DMS153 treated with DMSO at 0.1 percent for 48 hours (cell line): ENCODE results near the gene LYVE1.

Source experiments
- DNase-seq: peaks from one replicate; lab custom pipeline; 2025; ENCODE audit not compliant: unreplicated experiment; lab: John Stamatoyannopoulos, UW

The LYVE1 gene

GRCh38 chr11:10526974-10527918, 41.2 kb downstream of the LYVE1 start:
- no peak for DNase-seq

DNA sequence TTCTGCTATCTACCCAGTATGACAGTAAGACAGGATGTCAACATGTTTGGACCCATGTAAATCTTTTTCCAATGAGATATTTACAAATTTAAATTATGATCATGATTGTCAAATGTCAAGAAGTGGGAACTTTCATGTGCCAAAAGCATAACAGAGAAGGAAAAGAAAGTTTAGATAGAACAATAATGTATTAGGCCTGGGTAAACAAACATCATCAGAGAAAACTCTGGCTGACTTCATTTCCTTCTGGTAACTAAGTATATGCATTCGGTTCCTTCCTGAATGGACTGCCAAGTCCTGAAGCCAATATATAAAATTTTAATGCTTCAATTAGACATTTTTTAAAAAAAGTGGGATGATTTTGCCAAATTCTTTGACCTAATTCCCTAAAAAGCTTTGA, 44.0 kb downstream of the LYVE1 start:
- DNase-seq = no peak

GRCh38 chr11:10522921-10523320, 45.5 kb downstream of the LYVE1 start:
- no peak for DNase-seq

DNA sequence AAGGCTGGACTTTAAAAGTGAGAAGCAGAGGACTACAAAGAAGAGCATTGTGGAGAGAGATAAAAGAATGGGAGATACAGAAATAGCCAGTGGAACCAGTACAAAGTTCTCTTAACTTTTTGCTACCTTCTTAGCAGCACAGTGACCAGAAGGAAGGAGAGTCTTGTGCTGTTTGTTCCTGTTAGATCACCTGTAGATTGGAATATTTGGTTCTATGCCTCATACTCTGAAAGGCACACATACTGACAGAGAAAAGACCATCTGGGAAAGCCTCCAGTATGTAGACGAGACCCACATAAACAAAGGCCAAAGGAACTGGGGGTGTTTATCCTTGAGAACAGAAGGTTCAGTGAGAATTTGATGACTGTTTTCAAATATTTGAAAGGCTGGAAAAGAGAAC, 46.2 kb downstream of the LYVE1 start:
- no peak for DNase-seq

DNA sequence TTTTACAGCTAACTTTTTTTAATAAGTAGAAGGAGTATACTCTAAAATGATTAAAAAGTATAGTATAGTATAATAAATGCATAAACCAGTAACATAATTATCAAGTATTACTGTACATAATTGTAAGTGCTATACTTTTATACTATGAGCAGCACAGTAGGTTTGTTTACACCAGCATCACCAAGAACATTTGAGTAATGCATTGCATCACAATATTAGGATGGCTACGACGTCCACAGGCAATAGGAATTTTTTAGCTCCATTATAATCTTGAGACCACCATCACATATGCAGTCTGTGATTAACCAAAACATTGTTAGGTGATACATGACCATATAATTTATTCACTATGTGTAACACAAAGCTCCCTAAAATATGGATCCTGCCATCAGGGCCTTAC, 47.9 kb downstream of the LYVE1 start:
- no peak for DNase-seq

DNA sequence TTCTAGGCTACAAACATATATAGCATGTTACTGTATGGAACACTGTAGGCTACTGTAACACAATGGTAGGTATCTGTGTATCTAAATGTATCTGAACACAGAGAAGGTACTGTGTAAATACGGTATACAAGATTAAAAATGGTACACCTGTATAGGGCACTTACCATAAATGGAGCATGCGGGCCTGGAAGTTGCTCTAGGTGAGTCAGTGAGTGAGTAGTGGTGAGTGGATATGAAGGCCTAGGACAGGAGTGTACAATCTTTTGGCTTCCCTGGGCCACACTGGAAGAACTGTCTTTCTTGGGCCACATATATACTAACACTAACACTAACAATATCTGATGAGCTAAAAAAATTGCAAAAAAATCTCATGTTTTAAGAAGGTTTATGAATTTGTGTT, 48.8 kb downstream of the LYVE1 start:
- DNase-seq = no peak

- no peak for DNase-seq
Measured at GRCh38 chr11:10518891-10519290, 49.6 kb downstream of the LYVE1 start.

GRCh38 chr11:10518123-10518522, 50.3 kb downstream of the LYVE1 start:
- no peak for DNase-seq

DNA sequence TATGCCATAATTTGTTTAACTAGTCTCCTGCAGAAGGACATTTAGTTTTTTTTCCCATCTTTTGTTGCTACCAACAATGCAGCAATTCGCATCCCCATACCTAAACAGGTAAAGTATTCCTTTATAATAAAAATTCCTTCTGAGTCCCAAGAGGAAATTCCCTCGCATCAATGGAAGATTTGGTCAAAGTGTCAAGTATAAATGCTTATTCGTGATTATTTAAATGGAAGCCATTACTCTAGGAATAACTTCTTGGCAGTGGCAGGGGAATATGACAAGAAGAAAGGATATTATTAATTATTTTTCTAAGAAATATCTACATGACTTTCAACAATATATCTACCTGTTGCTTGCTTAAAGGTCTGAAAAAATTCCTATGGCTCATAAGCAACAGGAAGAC, 53.0 kb downstream of the LYVE1 start:
- no peak for DNase-seq

GRCh38 chr11:10514709-10515108, 53.8 kb downstream of the LYVE1 start:
- DNase-seq = no peak

- no peak for DNase-seq
Measured at GRCh38 chr11:10514202-10514601, 54.3 kb downstream of the LYVE1 start.

- DNase-seq = no peak
Measured at GRCh38 chr11:10511181-10511621, 57.3 kb downstream of the LYVE1 start.
